Measurements from ENCODE around the gene GDF10.

The GDF10 gene

DNA sequence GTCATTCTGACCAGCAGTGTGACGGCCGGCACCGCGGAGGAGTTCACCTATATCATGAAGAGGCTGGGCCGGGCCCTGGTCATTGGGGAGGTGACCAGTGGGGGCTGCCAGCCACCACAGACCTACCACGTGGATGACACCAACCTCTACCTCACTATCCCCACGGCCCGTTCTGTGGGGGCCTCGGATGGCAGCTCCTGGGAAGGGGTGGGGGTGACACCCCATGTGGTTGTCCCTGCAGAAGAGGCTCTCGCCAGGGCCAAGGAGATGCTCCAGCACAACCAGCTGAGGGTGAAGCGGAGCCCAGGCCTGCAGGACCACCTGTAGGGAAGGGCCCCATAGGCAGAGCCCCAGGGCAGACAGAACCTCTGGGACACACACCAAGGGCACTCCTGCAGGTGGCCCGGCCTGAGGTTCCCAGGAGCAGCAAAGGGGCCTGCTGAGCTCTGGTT lies 57.2 kb downstream of the GDF10 start:
- DNase-seq, result no peak

DNA sequence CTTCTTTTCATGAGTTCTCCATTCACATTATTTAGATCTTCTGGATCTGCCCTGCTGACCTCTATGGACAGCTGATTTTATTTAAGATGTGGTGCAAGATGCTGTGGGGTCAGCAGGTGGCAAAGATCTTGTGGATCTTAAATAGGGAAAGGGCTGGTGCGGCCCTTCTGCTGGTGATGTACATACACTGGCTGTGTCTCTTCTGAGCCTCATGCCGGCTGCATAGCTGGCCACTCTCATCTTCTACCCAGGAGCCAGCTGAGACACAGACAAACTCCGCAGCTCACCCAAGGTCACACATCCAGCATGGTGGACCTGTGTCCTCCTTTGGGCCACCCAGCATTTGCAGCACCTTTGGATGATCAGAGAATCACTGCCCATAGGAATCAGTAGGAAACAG lies 57.9 kb downstream of the GDF10 start:
- DNase-seq, result no peak

- DNase-seq, result no peak
Measured at GRCh38 chr10:47358457-47358856, 58.5 kb downstream of the GDF10 start.

- no peak for DNase-seq
Measured at GRCh38 chr10:47359101-47359500, 59.1 kb downstream of the GDF10 start.

DNA sequence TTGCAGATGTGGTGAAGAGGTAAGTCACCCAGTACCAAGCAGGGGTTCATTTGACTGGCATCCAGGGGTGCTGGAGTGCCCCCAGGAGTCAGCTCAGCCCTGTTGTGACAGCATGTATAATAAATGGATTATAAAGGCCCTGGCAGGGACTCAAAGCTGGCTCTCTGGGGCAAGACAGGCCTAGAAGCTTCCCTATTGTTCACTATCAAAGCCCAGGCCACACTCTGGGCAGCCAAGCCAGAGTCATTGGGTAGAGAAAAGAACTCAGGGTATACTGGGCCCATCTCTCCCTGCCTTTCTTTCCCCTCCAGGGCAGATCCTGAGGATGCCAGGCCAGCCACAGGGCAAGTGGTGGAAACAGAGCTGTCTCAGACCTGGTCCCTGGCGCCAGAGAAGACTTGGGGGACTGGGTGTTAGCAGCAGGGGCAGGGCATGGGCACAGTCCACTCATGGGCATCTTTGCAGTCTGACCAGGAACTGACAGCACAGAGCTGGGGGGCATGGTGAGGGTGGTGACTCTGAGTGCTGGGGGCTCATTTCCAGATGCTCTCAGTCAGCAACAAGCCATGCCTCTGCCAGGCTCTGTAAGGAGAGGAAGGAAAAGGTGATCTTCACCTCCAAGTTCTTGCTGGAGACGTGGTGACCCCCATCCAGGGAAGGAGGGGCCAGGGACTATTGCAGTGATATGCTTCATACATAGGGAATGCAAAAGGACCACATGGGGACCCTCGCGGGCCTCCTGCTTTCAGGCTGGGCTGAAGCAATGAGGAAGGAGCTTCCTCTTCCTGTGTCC lies 59.8 kb downstream of the GDF10 start:
- no peak for DNase-seq

DNA sequence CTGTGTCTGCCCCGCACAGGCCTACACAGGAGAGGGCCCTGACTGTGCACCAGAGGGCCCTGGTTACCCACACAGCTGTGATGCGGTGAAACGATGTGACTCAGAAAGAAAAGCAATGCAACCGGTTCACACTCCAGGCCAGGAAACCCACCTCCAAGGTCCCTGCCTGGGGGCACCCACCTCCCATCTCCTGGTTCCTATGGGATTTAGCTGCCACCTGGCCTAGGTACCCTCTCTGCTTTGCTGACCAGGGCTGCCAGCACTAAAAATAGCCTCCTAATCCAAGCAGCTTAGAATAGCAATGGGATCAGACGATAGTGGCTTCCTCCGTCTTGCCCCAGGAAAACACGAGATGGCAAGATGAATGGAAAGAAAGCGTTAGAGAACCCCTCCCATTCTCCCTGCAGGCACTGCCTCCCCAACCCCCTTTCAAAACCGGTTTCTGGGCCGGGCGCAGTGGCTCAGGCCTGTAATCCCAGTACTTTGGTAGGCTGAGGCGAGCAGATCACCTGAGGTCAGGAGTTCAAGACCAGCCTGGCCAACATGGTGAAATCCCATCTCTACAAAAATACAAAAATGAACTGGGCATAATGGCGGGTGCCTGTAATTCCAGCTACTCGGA lies 60.5 kb downstream of the GDF10 start:
- DNase-seq, result no peak

GRCh38 chr10:47361293-47361692 lies 61.3 kb downstream of the GDF10 start:
- DNase-seq, result no peak

DNA sequence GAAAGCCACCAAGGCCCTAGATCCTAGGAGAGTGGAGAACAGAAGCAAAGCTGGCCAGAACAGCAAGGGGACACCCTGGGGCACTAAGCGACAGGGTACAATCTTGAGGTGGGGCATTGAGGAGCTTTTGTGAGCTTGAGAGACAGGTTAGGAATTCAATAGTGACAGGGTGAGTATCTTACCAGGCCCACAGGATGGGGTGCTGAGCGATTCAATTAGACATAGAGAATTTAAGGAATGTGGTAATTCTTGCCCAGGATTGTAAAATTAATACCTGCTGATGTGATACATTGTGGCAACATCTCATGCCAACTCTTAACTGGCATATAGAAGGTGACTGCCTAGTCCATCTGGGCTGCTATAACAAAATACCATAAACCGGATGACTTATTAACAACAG lies 62.2 kb downstream of the GDF10 start:
- no peak for DNase-seq

Data from kidney glomerular epithelial cell (primary cell).